GM19395 (cell line): ENCODE data around the gene PCDHA9.
"Not testable (repeated sequence)": the region's sequence is repeated elsewhere in the genome, so short reads cannot be mapped to it uniquely, and the experiment has no call there.

Experiments
- ATAC-seq: cut with Tn5 transposase; IDR thresholded peaks from one replicate; pipeline ENCODE4 v1.9.1; 2021; ENCODE audit warnings: mild to moderate bottlenecking, moderate library complexity; ENCODE audit not compliant: unreplicated experiment

The PCDHA9 gene

GRCh38 chr5:140833993-140834392 is 14.2 kb upstream of the PCDHA9 start, which contains the start of gene PCDHA7:
Gene PCDHA7, plus strand, starts transcription at chr5:140834269. Its CDS starts 115 bp downstream, at chr5:140834384.
- no peak for ATAC-seq

DNA sequence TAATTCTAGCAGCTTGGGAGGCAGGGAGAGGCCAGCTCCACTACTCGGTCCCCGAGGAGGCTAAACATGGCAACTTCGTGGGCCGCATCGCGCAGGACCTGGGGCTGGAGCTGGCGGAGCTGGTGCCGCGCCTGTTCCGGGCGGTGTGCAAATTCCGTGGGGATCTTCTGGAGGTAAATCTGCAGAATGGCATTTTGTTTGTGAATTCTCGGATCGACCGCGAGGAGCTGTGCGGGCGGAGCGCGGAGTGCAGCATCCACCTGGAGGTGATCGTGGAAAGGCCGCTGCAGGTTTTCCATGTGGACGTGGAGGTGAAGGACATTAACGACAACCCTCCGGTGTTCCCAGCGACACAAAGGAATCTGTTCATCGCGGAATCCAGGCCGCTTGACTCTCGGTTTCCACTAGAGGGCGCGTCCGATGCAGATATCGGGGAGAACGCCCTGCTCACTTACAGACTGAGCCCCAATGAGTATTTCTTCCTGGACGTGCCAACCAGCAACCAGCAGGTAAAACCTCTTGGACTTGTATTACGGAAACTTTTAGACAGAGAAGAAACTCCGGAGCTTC is 13.7 kb upstream of the PCDHA9 start:
- ATAC-seq = not testable (repeated sequence)

- no peak for ATAC-seq
Measured at GRCh38 chr5:140835622-140836510, 12.3 kb upstream of the PCDHA9 start.

- ATAC-seq = no peak
Measured at GRCh38 chr5:140840978-140841962, 6.9 kb upstream of the PCDHA9 start, which contains the start of gene PCDHA8. Gene PCDHA8, plus strand, starts transcription at chr5:140841187. Its CDS starts 135 bp downstream, at chr5:140841322.

DNA sequence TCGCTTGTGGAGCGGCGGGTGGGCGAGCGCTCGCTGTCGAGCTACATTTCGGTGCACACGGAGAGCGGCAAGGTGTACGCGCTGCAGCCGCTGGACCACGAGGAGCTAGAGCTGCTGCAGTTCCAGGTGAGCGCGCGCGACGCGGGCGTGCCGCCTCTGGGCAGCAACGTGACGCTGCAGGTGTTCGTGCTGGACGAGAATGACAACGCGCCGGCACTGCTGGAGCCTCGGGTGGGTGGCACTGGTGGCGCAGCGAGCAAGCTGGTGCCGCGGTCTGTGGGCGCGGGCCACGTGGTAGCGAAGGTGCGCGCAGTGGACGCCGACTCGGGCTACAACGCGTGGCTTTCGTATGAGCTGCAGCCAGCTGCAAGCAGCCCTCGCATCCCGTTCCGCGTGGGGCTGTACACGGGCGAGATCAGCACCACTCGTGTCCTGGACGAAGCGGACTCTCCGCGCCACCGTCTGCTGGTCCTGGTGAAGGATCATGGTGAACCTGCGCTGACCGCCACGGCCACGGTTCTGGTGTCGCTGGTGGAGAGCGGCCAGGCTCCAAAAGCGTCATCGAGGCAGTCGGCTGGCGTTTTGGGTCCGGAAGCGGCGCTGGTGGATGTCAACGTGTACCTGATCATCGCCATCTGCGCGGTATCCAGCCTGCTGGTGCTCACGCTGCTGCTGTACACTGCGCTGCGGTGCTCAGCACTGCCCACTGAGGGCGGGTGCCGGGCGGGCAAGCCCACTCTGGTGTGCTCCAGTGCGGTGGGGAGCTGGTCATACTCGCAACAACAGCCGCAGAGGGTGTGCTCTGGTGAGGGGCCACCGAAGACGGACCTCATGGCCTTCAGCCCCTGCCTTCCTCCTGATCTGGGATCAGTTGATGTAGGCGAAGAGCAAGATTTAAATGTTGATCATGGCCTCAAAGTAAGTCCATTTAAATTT is 5.1 kb upstream of the PCDHA9 start:
- ATAC-seq = no peak

DNA sequence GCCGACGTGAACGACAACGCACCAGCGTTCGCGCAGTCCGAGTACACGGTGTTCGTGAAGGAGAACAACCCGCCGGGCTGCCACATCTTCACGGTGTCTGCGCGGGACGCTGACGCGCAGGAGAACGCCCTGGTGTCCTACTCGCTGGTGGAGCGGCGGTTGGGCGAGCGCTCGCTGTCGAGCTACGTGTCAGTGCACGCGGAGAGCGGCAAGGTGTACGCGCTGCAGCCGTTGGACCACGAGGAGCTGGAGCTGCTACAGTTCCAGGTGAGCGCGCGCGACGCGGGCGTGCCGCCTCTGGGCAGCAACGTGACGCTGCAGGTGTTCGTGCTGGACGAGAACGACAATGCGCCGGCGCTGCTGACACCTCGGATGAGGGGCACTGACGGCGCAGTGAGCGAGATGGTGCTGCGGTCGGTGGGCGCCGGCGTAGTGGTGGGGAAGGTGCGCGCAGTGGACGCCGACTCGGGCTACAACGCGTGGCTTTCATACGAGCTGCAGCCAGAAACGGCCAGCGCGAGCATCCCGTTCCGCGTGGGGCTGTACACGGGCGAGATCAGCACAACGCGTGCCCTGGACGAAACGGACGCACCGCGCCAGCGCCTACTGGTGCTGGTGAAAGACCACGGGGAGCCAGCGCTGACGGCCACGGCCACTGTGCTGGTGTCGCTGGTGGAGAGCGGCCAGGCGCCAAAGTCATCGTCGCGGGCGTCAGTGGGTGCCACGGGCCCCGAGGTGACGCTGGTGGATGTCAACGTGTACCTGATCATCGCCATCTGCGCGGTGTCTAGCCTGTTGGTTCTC is 1.9 kb downstream of the PCDHA9 start:
- ATAC-seq = not testable (repeated sequence)

DNA sequence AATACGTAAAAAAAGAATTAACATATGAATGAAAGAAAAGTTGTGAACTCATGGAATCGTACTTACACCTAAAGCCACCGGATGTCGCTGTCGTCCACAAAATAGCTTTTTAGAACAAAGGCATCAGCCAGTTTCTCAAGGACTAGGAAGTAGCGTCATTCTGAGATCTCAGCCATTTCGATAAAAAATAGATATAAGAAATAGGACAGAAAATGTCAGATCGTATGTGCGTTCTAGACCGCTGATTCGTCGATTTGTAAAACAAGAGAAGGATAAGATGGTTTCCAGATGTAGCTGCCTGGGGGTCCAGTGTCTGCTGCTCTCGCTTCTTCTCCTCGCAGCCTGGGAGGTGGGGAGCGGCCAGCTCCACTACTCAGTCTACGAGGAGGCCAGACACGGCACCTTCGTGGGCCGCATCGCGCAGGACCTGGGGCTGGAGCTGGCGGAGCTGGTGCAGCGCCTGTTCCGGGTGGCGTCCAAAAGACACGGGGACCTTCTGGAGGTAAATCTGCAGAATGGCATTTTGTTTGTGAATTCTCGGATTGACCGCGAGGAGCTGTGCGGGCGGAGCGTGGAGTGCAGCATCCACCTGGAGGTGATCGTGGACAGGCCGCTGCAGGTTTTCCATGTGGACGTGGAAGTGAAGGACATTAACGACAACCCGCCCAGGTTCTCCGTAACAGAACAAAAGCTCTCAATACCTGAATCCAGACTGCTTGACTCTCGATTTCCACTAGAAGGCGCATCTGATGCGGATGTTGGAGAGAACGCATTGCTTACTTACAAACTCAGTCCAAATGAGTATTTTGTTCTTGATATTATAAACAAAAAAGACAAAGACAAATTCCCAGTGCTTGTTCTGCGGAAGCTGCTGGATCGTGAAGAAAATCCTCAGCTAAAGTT is 7.8 kb downstream of the PCDHA9 start, which contains the start of gene PCDHA10:
TSS of gene PCDHA10 (plus strand) at position 126 of the 903 bp plus-strand sequence. CDS start at position 278, 152 bp downstream.
- ATAC-seq = no peak

- no peak for ATAC-seq
Measured at GRCh38 chr5:140857177-140857986, 9.2 kb downstream of the PCDHA9 start.

DNA sequence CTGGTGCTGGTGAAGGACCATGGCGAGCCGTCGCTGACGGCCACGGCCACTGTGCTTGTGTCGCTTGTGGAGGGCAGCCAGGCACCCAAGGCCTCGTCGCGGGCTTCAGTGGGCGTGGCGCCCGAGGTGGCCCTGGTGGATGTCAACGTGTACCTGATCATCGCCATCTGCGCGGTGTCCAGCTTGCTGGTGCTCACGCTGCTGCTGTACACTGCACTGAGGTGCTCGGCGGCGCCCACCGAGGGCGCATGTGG is 9.7 kb downstream of the PCDHA9 start:
- no peak for ATAC-seq

GRCh38 chr5:140862441-140863295 is 14.5 kb downstream of the PCDHA9 start:
- no peak for ATAC-seq

GRCh38 chr5:140868721-140869554 is 20.8 kb downstream of the PCDHA9 start, which contains the start of gene PCDHA11:
Gene PCDHA11, plus strand, starts transcription at chr5:140868957. Its CDS starts 147 bp downstream, at chr5:140869104.
- no peak for ATAC-seq

- no peak for ATAC-seq
Measured at GRCh38 chr5:140869555-140869886, 21.3 kb downstream of the PCDHA9 start.

GRCh38 chr5:140870221-140871201 is 22.3 kb downstream of the PCDHA9 start:
- no peak for ATAC-seq
